PC-3 (cell line): Measurements from ENCODE around the gene NLRP1. TPM values are rescaled to one million over a fixed set of nuclear protein-coding genes. Genes with fewer than 3 reads are reported as not detected.

Experiments
- ATAC-seq: fragments of 200-7000 bp; cut with Tn5 transposase; 2 replicates; pipeline ENCODE4 v1.9.1; 2020; ENCODE audit warnings: mild to moderate bottlenecking, moderate library complexity
- BruUV-seq: library from RNA; stranded (reverse); fragments of 400-500 nt; replicated peaks from 2 replicates; lab custom pipeline; 2021; lab: Mats Ljungman, UMichigan
- CTCF ChIA-PET: fragments of 300-600 bp; sonication (Branson Sonifier 250); formaldehyde crosslinking; loops from one replicate; lab custom pipeline; 2022; ENCODE audit warnings: antibody characterized with exemption; lab: Charles Lee
- POLR2A ChIA-PET: fragments of 300-600 bp; sonication (Branson Sonifier 250); formaldehyde crosslinking; loops from one replicate; lab custom pipeline; 2022; ENCODE audit warnings: antibody characterized with exemption; ENCODE audit not compliant: unreplicated experiment; lab: Charles Lee
- DNase-seq: peaks from one replicate; pipeline ENCODE4 v3.0.0-alpha.2; 2015
- H2AFZ ChIP-seq: fragments of 300-600 bp; sonication (generic); 2 replicates; pipeline ENCODE4 v1.6.0; 2016; ENCODE audit warnings: antibody characterized with exemption, low read length
- H3F3A ChIP-seq: fragments of 300-600 bp; sonication (generic); one replicate; pipeline ENCODE4 v1.6.0; 2017; ENCODE audit warnings: antibody characterized with exemption, low read length, control low read depth, mild to moderate bottlenecking; ENCODE audit not compliant: unreplicated experiment
- H3K27ac ChIP-seq: fragments of 300-600 bp; sonication (generic); 2 replicates; pipeline ENCODE4 v1.5.1; 2016; ENCODE audit warnings: mild to moderate bottlenecking, low read length
- H3K27me3 ChIP-seq: fragments of 300-600 bp; sonication (generic); 2 replicates; pipeline ENCODE4 v1.6.1; 2016; ENCODE audit warnings: low read length, mixed read lengths
- H3K36me3 ChIP-seq: fragments of 300-600 bp; sonication (generic); 2 replicates; pipeline ENCODE4 v1.6.1; 2016; ENCODE audit warnings: low read depth, mixed run types, low read length, mixed read lengths
- H3K4me1 ChIP-seq: fragments of 300-600 bp; sonication (generic); 2 replicates; pipeline ENCODE4 v1.5.1; 2016; ENCODE audit warnings: low read length; ENCODE audit not compliant: insufficient read depth
- H3K4me2 ChIP-seq: fragments of 300-600 bp; sonication (generic); 2 replicates; pipeline ENCODE4 v1.6.0; 2016; ENCODE audit warnings: low read length
- H3K4me3 ChIP-seq: fragments of 300-600 bp; sonication (generic); 2 replicates; pipeline ENCODE4 v1.5.1; 2016; ENCODE audit warnings: mild to moderate bottlenecking, low read length, mixed read lengths
- H3K79me2 ChIP-seq: fragments of 300-600 bp; sonication (generic); 2 replicates; pipeline ENCODE4 v1.6.1; 2017; ENCODE audit warnings: low read length, mixed read lengths
- H3K9ac ChIP-seq: fragments of 300-600 bp; sonication (generic); 2 replicates; pipeline ENCODE4 v1.6.0; 2016; ENCODE audit warnings: mild to moderate bottlenecking, low read length
- H3K9me2 ChIP-seq: fragments of 300-600 bp; sonication (generic); replicated peaks from 2 replicates; pipeline ENCODE4 v1.6.1; 2016; ENCODE audit warnings: mixed run types, low read length, mixed read lengths
- H3K9me3 ChIP-seq: fragments of 300-600 bp; sonication (generic); 2 replicates; pipeline ENCODE4 v1.6.1; 2016; ENCODE audit warnings: low read length, mixed read lengths
- H4K20me1 ChIP-seq: fragments of 300-600 bp; sonication (generic); 2 replicates; pipeline ENCODE4 v1.6.1; 2016; ENCODE audit warnings: low read length, mixed read lengths
- EZH2 ChIP-seq: fragments of 300-600 bp; sonication (generic); IDR thresholded peaks from one replicate; pipeline ENCODE4 v1.6.1; 2017; ENCODE audit warnings: antibody characterized with exemption, mild to moderate bottlenecking, low read length; ENCODE audit not compliant: unreplicated experiment
- EZH2phosphoT487 ChIP-seq: fragments of 300-600 bp; sonication (generic); IDR thresholded peaks from 2 replicates; pipeline ENCODE4 v1.6.1; 2018; ENCODE audit warnings: mild to moderate bottlenecking, antibody characterized with exemption, low read length, borderline replicate concordance
- intact Hi-C: fragments of 100-400 bp; cut with micrococcal nuclease; formaldehyde crosslinking; loops from 2 replicates; pipeline ENCODE4 v1.9.0; 2023
- total RNA-seq: library from RNA; depleted of rRNA; stranded (reverse); fragments of >200 nt; gene quantifications from 2 replicates; pipeline ENCODE4 v1.2.3, GENCODE V29; 2014
- TF ChIP-seq, protein P1 (sequence below): fragments of 300-600 bp; sonication (generic); conservative IDR thresholded peaks from 2 replicates; pipeline ENCODE4 v1.5.1; 2017; ENCODE audit warnings: antibody characterized with exemption, low read depth, mild to moderate bottlenecking, low read length

The NLRP1 gene
- total RNA-seq, 1 experiment from 2014 or later = 1.8 TPM

DNA sequence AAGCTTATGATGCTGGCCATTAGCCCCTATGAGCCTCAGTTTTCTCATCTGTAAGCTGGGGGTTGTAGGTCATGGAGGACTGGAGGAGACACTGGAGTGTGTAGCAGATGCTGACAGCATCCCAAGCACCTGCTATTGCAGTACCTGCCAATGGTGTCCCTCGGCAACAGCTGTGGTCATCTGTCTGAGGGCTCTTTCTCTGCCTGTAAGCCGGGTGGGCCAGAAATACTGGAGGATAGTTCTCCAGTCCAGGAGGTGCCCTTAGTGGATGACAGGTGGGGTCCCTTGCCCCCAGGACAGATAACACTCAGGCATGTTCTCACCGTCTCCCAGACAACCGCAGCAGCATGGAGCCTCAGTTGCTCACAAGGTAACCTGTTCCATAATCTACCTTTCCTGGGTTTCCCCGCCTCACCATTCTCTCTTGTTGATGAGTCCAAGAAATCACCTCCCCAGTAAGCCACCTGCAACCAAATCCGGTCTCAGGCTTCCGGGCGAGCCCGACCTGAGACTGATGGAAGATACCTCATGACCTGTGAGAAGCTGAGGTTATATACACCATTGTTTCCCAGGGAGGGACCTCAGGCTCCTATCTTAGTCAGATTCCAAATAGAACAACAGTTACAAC lies 23.8 kb downstream of the NLRP1 start:
- no peak overlapping the region for H3K4me3 ChIP-seq
- H3K4me1 ChIP-seq = no peaks in the 10 kb centered on the region; the same call in 1 of the 2 replicates
- H3K27ac ChIP-seq = no peak overlapping the region
- H3F3A ChIP-seq = no peaks in the 10 kb centered on the region
- no peaks in the 10 kb centered on the region for H4K20me1 ChIP-seq
- TF ChIP-seq EZH2phosphoT487 (no peak), EZH2 (no peak)
- TF ChIP-seq, protein P1, sequence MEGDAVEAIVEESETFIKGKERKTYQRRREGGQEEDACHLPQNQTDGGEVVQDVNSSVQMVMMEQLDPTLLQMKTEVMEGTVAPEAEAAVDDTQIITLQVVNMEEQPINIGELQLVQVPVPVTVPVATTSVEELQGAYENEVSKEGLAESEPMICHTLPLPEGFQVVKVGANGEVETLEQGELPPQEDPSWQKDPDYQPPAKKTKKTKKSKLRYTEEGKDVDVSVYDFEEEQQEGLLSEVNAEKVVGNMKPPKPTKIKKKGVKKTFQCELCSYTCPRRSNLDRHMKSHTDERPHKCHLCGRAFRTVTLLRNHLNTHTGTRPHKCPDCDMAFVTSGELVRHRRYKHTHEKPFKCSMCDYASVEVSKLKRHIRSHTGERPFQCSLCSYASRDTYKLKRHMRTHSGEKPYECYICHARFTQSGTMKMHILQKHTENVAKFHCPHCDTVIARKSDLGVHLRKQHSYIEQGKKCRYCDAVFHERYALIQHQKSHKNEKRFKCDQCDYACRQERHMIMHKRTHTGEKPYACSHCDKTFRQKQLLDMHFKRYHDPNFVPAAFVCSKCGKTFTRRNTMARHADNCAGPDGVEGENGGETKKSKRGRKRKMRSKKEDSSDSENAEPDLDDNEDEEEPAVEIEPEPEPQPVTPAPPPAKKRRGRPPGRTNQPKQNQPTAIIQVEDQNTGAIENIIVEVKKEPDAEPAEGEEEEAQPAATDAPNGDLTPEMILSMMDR = no peak
- no TSS peak for BruUV-seq
- no peak overlapping the region for H3K4me2 ChIP-seq
- ChIA-PET CTCF (no interaction called here), POLR2A (no interaction called here)
- H3K79me2 ChIP-seq = no peaks in the 10 kb centered on the region
- no peak overlapping the region for H2AFZ ChIP-seq
- intact Hi-C loops = no loop called here
- H3K9me2 ChIP-seq = no peaks in the 10 kb centered on the region
- no peaks in the 10 kb centered on the region for H3K9me3 ChIP-seq
- no peaks in the 10 kb centered on the region for H3K36me3 ChIP-seq
- no peaks in the 10 kb centered on the region for H3K27me3 ChIP-seq
- ATAC-seq (no peak), DNase-seq (no peak)
- H3K9ac ChIP-seq = no peak overlapping the region

DNA sequence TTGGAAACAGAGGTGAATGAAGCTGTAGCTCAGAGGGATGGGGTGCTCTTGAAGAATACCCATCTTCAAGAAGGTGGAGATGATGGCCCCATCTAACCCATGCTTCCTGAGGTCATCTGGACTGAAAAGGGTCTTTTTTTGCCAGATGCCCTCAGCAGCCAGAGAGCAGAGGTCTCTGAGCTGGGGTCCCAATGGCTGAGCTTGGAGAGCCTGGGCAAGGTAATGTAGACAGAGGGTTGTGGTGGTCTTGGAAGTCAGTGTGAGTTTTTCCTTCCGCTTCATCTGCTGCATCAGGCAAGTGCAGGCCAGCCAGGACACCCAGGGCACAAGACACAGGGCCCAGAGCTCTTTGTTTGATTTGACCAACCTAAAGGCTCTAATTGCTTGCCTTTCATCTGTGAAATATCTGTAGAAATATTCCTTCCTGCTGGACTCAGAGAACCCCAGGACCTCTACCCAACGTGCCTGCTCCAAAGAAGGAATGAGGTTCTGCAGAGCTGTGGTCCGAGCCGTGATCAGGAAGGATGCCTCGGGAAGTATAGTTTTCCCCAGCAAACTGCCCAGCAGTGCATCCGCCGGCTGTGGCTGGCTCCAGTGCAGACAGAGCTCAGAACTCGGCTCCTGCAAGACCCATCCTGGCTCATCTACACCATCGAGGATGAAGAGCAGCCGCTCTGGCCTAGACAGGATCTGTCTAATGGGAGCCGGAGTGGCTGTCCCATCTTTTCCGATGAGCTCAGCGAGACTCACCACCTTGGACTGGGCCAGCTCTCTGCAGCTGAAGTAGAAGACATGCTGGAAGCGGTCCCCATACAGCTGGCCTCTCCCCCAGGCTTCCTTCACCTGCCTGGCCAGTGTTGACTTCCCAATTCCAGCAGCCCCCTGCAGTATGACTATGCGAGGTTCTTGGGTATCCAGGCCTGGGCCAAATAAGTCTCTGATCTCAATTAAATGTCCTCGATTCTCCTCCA lies 25.2 kb downstream of the NLRP1 start:
- TF ChIP-seq EZH2phosphoT487 (no peak), EZH2 (no peak)
- TF ChIP-seq, protein P1 = no peak
- BruUV-seq = no TSS peak
- H3K27me3 ChIP-seq = no peaks in the 10 kb centered on the region
- H3K4me3 ChIP-seq = no peak overlapping the region
- no peaks in the 10 kb centered on the region for H3K9me3 ChIP-seq
- intact Hi-C loops = no loop called here
- H2AFZ ChIP-seq = no peak overlapping the region
- no peaks in the 10 kb centered on the region for H3K9me2 ChIP-seq
- H4K20me1 ChIP-seq = no peaks in the 10 kb centered on the region
- no peaks in the 10 kb centered on the region for H3F3A ChIP-seq
- H3K27ac ChIP-seq = no peak overlapping the region
- no peaks in the 10 kb centered on the region for H3K79me2 ChIP-seq
- no peak overlapping the region for H3K9ac ChIP-seq
- no peaks in the 10 kb centered on the region; the same call in 1 of the 2 replicates for H3K4me1 ChIP-seq
- H3K36me3 ChIP-seq = no peaks in the 10 kb centered on the region
- H3K4me2 ChIP-seq = no peak overlapping the region
- ChIA-PET POLR2A (no interaction called here), CTCF (no interaction called here)
- ATAC-seq (no peak), DNase-seq (no peak)
